ENCODE measurements around the gene TOX2. TPM values are rescaled to one million over a fixed set of nuclear protein-coding genes. Genes with fewer than 3 reads are reported as not detected.
"Not testable (repeated sequence)": the region's sequence is repeated elsewhere in the genome, so short reads cannot be mapped to it uniquely, and the experiment has no call there.

TOX2 gene
- total RNA-seq, 1 experiment from 2014 or later = 6.2 TPM

DNA sequence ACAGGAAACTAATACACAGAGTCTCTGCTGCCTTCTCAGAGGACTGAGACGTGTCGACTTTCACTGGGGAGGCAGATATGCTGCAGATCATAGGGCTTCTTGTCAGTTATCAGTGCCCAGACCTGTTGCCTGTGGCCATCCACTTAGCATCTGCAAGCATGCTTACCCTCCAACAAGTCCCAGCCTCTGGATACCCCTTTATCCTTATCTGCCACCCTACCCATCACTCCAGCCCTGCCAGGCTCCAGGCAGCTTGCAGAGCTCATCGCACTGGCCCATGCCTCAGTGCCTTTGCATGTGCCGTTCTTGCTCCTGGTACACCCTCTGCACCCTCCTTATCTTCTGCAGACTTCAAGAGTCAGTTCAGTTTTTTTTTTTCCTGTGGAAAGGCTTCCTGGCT, 119.2 kb downstream of the TOX2 start:
- Histone ChIP-seq H3K27me3 (replicated peaks) (no peaks in the 10 kb centered on the region), H3K4me3 (no peak overlapping the region), H3K27ac (no peak overlapping the region), H3K4me1 (replicated peaks) (no peaks in the 10 kb centered on the region), H3K36me3 (peaks cover 8% of the 10 kb centered on the region; the same call in 1 of the 2 replicates), H3K9me3 (replicated peaks) (no peaks in the 10 kb centered on the region)
- peak in 1 of 2 experiments; percentile 16 for DNase-seq (ENCODE audit: low read depth in 1 of 2, low spot score in 2 of 2)

- Histone ChIP-seq H3K4me1 (replicated peaks) (no peaks in the 10 kb centered on the region), H3K4me3 (no peak overlapping the region), H3K27me3 (replicated peaks) (no peaks in the 10 kb centered on the region), H3K36me3 (peaks cover 5% of the 10 kb centered on the region; the same call in 1 of the 2 replicates), H3K9me3 (replicated peaks) (no peaks in the 10 kb centered on the region), H3K27ac (no peak overlapping the region)
- DNase-seq (ENCODE audit: low read depth in 1 of 2, low spot score in 2 of 2) = peak in 1 of 2 experiments; percentile 20
Observed at GRCh38 chr20:44034451-44034850, 119.8 kb downstream of the TOX2 start.

GRCh38 chr20:44034965-44035635, 120.4 kb downstream of the TOX2 start:
- Histone ChIP-seq H3K36me3 (peaks cover 5% of the 10 kb centered on the region; the same call in 1 of the 2 replicates), H3K4me3 (no peak overlapping the region), H3K4me1 (replicated peaks) (no peaks in the 10 kb centered on the region), H3K9me3 (replicated peaks) (no peaks in the 10 kb centered on the region), H3K27me3 (replicated peaks) (no peaks in the 10 kb centered on the region), H3K27ac (no peak overlapping the region)
- peak in 1 of 2 experiments; percentile 33 for DNase-seq (ENCODE audit: low read depth in 1 of 2, low spot score in 2 of 2)

- H3K36me3 ChIP-seq = peaks cover 5% of the 10 kb centered on the region; the same call in 1 of the 2 replicates
- no peaks in the 10 kb centered on the region for H3K4me1 ChIP-seq (replicated peaks)
- no peaks in the 10 kb centered on the region for H3K27me3 ChIP-seq (replicated peaks)
- no peak overlapping the region for H3K27ac ChIP-seq
- no peaks in the 10 kb centered on the region for H3K9me3 ChIP-seq (replicated peaks)
- DNase-seq (ENCODE audit: low read depth in 1 of 2, low spot score in 2 of 2) = peak in 1 of 2 experiments; percentile 27
- no peak overlapping the region for H3K4me3 ChIP-seq
Observed at GRCh38 chr20:44035924-44036323, 121.3 kb downstream of the TOX2 start.

GRCh38 chr20:44036441-44036840, 121.8 kb downstream of the TOX2 start:
- Histone ChIP-seq H3K9me3 (replicated peaks) (no peaks in the 10 kb centered on the region), H3K36me3 (peaks cover 5% of the 10 kb centered on the region; the same call in 1 of the 2 replicates), H3K27me3 (replicated peaks) (no peaks in the 10 kb centered on the region), H3K4me3 (no peak overlapping the region), H3K4me1 (replicated peaks) (no peaks in the 10 kb centered on the region), H3K27ac (no peak overlapping the region)
- no peak for DNase-seq (ENCODE audit: low read depth in 1 of 2, low spot score in 2 of 2)

GRCh38 chr20:44038681-44039123, 124.0 kb downstream of the TOX2 start:
- Histone ChIP-seq H3K27me3 (replicated peaks) (no peaks in the 10 kb centered on the region), H3K27ac (no peak overlapping the region), H3K36me3 (peaks cover 8% of the 10 kb centered on the region; the same call in 1 of the 2 replicates), H3K9me3 (replicated peaks) (no peaks in the 10 kb centered on the region), H3K4me3 (no peak overlapping the region), H3K4me1 (replicated peaks) (no peaks in the 10 kb centered on the region)
- DNase-seq (ENCODE audit: low read depth in 1 of 2, low spot score in 2 of 2) = peak in 1 of 2 experiments; percentile 33

- Histone ChIP-seq H3K27me3 (replicated peaks) (no peaks in the 10 kb centered on the region), H3K27ac (no peak overlapping the region)
Observed at GRCh38 chr20:44039147-44039546, 124.5 kb downstream of the TOX2 start.

DNA sequence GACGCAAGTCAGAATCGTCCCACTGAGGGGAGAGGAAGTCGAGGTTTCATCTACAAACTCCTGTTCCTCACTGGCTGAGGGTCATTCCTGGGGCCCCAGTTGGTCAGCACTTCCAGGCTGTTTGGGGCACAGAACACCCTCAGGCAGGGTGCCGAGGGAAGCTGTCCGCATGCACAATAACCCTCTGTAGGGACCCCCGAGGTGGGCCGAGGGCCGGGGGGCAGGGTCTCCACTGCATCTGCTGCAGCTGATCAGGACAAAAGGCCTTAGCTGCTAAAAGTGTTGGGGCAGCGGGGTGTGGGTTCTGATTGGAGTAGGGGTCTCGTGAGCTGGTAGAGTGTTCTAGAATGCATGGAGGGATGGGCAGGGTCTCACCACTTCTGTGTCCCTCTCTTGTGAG, 125.1 kb downstream of the TOX2 start:
- Histone ChIP-seq H3K36me3 (peaks cover 8% of the 10 kb centered on the region; the same call in 1 of the 2 replicates), H3K27me3 (replicated peaks) (no peaks in the 10 kb centered on the region), H3K9me3 (replicated peaks) (no peaks in the 10 kb centered on the region), H3K4me3 (no peak overlapping the region), H3K27ac (no peak overlapping the region), H3K4me1 (replicated peaks) (no peaks in the 10 kb centered on the region)
- DNase-seq (ENCODE audit: low read depth in 1 of 2, low spot score in 2 of 2) = no peak

More at GRCh38 chr20:44039147-44039546, 124.5 kb downstream of the TOX2 start:
- no peak for DNase-seq (ENCODE audit: low read depth in 1 of 2, low spot score in 2 of 2)
- no peaks in the 10 kb centered on the region for H3K4me1 ChIP-seq (replicated peaks)
- H3K4me3 ChIP-seq = no peak overlapping the region
- peaks cover 8% of the 10 kb centered on the region; the same call in 1 of the 2 replicates for H3K36me3 ChIP-seq
- H3K9me3 ChIP-seq (replicated peaks) = no peaks in the 10 kb centered on the region

DNA sequence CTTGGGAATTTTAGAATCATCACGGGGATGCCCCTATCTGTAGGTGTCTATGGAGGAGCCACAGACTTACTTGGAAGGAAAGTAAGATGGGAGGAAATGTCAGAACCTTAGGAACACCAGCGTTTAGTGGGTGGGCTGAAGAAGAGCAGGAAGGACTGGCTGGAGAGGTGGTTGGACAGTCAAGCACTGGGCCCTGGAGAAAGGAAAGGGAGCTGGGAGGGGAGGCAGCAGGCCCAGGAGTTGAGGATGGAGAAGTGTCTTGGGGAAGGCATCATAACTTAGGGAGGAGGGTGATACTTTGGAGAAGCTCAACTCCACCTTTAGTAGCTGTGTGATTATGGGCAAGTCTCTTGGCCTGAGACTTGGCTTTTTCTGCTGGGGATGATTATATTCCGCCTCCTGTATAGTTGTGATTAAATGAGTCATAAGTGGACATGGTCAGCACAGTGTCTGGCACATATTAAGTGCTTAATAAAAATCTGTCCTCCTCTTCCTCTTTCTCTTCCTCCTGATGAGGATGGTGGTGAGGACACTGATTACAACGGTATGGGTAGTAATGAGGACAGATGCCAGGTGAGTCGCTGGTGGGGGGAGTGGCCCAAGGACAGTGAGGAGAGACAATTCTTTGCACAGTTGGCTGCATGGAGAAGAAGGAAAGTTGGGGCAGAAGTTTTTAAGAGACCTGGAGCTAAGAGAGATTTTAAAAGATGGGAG, 125.7 kb downstream of the TOX2 start:
- H3K4me3 ChIP-seq = no peak overlapping the region
- H3K27ac ChIP-seq = no peak overlapping the region
- no peak for DNase-seq (ENCODE audit: low read depth in 1 of 2, low spot score in 2 of 2)
- H3K9me3 ChIP-seq (replicated peaks) = no peaks in the 10 kb centered on the region
- peaks cover 7% of the 10 kb centered on the region; the same call in 1 of the 2 replicates for H3K36me3 ChIP-seq
- H3K4me1 ChIP-seq (replicated peaks) = no peaks in the 10 kb centered on the region
- no peaks in the 10 kb centered on the region for H3K27me3 ChIP-seq (replicated peaks)

DNA sequence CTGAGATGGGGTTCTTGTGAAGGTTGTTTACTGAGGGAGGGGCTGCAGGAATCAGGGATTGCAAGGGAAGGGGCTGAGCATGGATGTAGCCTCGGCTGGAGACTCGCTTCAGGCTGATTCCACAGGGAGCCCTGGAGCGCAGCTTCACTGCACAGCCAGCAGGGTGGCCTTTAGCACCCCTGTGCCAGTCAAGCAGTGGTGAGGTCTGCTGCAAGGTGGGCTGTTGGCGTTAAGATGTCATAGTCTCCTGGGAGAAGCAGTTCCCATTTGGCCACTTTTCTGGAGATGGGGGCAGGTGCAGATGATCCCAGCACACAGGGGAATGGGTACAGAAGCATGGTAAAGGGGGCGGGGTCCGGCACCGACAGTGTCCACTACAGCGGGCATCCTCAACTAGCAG, 126.3 kb downstream of the TOX2 start:
- peak in 1 of 2 experiments; percentile 17 for DNase-seq (ENCODE audit: low read depth in 1 of 2, low spot score in 2 of 2)
- no peaks in the 10 kb centered on the region for H3K4me1 ChIP-seq (replicated peaks)
- peaks cover 3% of the 10 kb centered on the region; the same call in 1 of the 2 replicates for H3K36me3 ChIP-seq
- no peak overlapping the region for H3K4me3 ChIP-seq
- no peaks in the 10 kb centered on the region for H3K27me3 ChIP-seq (replicated peaks)
- H3K9me3 ChIP-seq (replicated peaks) = no peaks in the 10 kb centered on the region
- no peak overlapping the region for H3K27ac ChIP-seq

GRCh38 chr20:44044712-44045111, 130.1 kb downstream of the TOX2 start:
- not testable (repeated sequence) for H3K9me3 ChIP-seq (replicated peaks); H3K4me1 ChIP-seq (replicated peaks); DNase-seq (ENCODE audit: low read depth in 1 of 2, low spot score in 2 of 2); H3K27ac ChIP-seq; H3K36me3 ChIP-seq; H3K27me3 ChIP-seq (replicated peaks); H3K4me3 ChIP-seq

DNA sequence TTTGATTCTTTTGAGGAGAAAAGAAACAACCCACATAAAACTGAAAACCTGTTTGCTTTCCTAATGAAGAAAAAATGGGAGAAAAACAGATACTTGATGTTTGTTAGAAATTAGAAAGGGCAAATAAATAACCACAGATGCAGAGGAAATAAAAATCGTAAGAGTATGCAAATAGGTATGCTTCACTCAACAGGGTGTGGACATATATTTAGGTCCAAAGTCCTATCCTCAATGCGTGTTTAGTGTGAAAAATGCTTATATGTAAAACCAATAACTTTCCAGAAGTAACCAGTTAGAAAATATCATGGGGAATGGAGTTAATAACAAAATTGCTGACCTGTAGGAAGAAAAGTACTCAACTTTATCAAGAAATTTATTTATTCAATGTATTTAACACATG, 135.7 kb downstream of the TOX2 start:
- Histone ChIP-seq H3K36me3 (peaks cover 32% of the 10 kb centered on the region), H3K9me3 (replicated peaks) (no peaks in the 10 kb centered on the region), H3K4me3 (no peak overlapping the region), H3K4me1 (replicated peaks) (no peaks in the 10 kb centered on the region), H3K27me3 (replicated peaks) (no peaks in the 10 kb centered on the region), H3K27ac (no peak overlapping the region)
- DNase-seq (ENCODE audit: low read depth in 1 of 2, low spot score in 2 of 2) = no peak

GRCh38 chr20:44050925-44051660, 136.4 kb downstream of the TOX2 start:
- H3K4me1 ChIP-seq (replicated peaks) = no peaks in the 10 kb centered on the region
- no peak overlapping the region for H3K27ac ChIP-seq
- H3K4me3 ChIP-seq = no peak overlapping the region
- DNase-seq (ENCODE audit: low read depth in 1 of 2, low spot score in 2 of 2) = peak in 1 of 2 experiments; percentile 29
- H3K36me3 ChIP-seq = peaks cover 35% of the 10 kb centered on the region
- no peaks in the 10 kb centered on the region for H3K27me3 ChIP-seq (replicated peaks)
- no peaks in the 10 kb centered on the region for H3K9me3 ChIP-seq (replicated peaks)

All from SJSA1 (cell line).